Hypothalamus (tissue), 51 donors: ENCODE results near the gene SEMA3G.

ENCODE experiments used
- DNase-seq, 51 donors: peaks; one replicate each; lab custom pipeline; 2025; lab: John Stamatoyannopoulos, UW

SEMA3G gene

GRCh38 chr3:52454938-52455282, 10.0 kb upstream of the SEMA3G start:
- no peak for DNase-seq

GRCh38 chr3:52454250-52454937, 9.5 kb upstream of the SEMA3G start:
- DNase-seq = peak in 2 of 51 donors; percentile 7 to 11

GRCh38 chr3:52453496-52454249, 8.8 kb upstream of the SEMA3G start, which contains the start of gene TNNC1:
Gene TNNC1 (minus strand): TSS chr3:52454041. CDS start chr3:52454015, 26 bp downstream.
- DNase-seq = no peak

DNA sequence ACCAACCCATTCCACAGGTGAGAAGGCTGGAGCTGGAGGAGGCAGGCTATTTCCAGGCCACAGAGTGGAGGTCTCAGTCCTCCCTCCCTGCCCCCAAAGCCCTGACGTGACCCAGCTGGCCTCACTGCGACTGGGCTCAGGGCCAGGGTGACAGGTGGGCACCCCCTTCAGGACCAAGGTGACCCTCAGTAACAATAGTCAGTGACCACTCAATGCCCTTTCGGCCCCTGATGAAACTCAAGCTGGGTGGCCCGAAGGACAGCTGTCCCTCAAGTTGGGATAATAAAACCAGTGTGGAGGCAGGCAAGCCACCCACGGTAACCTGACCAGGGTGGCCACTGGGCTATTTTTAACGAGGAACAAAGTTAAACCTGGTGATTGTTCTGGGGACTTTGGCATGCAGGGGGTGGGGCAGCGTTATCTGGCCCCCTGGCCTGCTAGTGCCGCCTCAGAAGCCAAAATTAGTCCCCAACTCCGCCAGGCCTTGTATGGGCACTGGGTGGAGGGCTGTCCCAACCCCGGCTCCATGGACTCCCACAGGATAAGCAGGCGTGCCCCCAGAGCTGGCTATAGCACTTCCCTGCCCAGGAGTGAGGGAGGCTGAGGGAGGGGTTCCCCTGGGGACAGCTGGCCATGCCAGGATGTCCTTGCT, 7.8 kb upstream of the SEMA3G start:
- no peak for DNase-seq

- DNase-seq = no peak
Observed at GRCh38 chr3:52452126-52452525, 7.2 kb upstream of the SEMA3G start.

- no peak for DNase-seq
Observed at GRCh38 chr3:52451237-52452083, 6.6 kb upstream of the SEMA3G start.

DNA sequence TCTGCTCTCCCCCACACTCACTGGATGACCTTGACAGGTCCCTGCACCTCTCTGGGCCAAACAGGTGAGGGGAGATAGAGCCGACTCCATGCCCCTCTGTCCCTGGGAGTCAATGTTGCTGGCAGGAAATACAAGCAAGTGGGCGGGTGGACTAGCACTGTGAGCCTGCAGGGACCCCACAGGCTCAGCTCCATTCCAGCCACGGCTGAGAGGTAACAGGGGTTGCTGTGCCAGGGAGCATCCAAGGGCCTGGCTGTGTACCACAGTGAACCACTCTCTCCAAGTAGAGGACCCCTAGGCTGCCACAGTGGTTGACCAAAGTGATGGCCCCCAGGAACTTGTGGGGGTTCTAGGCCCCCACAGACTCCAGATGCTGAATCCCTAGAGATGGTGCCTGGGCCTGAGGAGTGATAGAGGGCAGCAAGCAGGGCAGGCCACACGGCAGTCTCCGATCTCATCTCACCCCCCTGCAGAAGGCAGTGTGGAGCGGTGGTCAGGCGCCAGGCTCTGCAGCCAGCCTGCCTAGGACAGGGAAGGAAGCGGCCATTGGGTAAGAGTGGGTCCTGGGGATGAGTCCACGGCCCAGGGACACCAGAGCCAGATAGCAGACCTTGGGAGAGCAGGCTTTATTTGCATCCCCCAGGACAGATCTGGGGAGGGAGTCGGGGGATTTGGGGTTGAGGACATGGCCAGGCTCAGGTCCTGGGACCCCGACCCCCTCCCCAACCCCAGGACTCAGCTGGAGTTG, 5.8 kb upstream of the SEMA3G start:
- no peak for DNase-seq

DNA sequence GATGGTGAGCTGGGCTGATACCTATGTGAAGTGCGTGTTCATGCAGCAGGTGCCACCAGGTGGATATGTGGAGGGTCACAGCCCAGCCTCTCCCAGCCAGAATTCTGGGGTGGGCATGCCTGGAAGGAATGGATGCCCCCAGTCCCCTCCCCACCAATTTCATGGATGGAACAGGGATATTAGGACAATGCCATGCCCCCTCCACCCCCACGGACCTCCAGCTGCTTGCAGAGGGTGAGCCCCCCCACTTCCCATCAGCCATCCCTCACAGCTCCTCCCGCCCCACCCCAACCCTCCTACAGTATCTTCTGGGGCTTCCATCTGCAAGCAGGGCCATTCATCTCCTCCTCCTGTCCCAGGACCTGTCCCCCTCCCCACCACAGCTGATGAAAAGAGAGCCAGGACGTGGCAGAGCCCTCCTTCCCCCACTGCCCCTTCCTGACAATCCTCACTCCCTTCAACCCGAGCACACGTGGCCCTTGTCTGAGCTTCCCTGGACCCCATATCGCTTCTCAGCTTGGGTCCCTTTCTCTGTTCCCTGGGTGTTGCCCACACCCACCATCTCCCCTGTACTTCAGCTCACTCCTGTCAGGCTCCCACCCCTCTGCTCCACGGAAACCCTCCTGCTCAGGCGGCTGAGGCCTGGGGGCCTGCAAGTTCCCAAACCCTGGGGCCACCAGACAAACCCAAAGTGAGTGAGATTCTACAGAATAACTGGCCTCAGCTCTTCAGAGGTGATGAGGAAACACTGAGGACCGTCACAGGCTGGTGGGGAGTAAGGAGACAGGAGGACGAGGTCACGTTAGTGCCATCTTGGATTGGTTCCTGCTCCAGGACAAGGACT, 2.8 kb upstream of the SEMA3G start:
- no peak for DNase-seq

- peak in 35 of 51 donors; percentile 3 to 60 (median 29) for DNase-seq
Observed at GRCh38 chr3:52446631-52447511, 2.0 kb upstream of the SEMA3G start.

GRCh38 chr3:52446042-52446441, 1.1 kb upstream of the SEMA3G start:
- DNase-seq = no peak

DNA sequence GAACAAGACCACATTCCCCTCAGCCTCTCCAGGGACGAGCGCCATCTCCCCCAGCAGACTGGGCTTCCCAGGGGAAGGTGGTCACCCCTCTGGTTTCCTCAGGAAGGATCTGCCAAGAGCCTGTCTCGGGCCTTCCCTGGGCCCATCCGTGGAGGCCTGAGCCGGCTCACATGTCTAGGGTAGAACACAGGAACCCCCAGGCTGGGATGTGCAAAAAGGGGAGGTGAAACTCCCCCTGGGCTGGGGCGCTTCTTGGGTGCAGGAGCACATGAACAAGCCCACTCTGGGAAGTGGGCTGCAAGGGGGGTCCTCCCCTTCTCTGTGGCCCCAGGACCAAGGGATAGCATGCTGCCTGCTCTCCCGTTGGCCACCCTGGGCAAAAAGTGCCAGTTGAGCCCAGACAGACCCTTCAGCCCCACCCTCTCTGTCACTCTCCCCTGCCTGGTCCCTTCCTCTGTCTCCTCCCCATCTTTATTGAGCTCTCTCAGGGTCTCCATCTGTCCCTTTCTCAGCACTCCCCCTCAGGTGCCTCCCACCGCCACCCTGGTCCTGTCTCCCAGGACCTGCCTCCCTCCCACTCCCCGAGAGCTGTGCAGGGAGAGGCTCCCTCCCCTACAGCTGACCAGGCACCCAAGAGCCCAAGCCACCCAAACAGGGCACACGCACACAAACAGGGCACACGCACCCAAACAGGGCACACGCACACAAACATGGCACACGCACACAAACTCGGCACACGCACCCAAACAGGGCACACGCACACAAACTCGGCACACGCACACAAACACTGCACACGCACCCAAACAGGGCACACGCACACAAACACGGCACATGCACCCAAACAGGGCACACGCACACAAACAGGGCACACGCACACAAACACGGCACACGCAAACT, 864 bp downstream of the SEMA3G start:
- no peak for DNase-seq

DNA sequence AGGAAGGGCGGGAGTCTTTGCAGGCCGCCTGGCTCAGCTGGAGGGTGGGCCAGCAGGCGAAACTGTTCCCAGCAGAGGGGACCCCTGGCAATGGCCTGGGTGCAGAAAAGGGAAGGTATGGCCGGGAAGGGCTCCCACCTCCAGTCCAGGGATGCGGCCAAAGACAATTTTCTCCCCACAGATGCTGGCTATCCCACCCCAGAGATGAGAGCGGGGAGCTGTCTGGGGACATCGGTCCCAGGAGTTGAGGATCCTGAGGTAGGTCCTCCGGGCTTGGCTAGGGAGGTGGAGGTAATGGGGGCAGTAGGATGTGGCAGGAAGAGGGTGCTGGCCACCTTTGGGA, 1.7 kb downstream of the SEMA3G start:
- no peak for DNase-seq

DNA sequence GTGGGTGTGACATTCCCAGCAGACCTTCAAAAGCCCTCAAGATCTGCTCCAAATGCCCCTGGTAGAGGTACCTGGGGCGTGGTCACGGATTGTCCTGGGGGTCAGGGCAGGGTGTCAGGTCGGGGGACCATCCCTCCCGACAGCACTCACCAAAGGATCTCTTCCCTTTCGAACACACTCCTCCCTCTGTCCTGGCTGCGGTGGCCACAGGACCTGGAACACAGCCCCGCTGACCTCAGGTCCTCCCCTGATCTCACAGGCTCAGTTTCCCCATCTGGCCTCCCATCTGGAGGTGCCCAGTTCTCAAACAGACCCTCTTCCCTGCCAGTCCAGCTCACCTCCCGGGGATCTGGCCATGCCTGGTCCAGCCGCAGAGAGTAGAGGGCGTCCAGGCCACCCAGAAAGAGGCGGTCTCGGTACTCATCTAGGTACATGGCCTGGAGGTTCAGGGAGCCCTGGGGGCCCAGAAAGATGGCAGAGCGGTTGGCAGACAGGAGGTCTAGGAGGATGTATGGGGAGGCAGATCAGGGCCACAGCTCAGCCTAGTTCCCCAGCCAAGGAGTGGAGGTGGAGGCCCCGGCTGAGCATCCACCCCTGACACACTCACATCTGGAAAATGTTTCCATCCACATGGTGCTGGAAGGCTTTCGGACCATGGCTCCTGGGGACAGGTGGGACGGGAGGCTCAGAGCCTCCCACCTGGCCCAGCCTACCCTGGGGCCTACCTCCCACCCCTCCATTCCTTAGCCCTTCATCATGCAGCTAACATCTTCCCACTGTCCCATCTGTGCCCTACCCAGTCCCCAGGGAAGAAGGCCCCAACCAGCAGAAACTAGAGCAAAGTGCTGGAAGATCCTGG, 2.3 kb downstream of the SEMA3G start:
- DNase-seq = no peak

GRCh38 chr3:52441772-52442332, 3.1 kb downstream of the SEMA3G start:
- no peak for DNase-seq

- no peak for DNase-seq
Observed at GRCh38 chr3:52441091-52441771, 3.7 kb downstream of the SEMA3G start.
